Large intestine (tissue), 3 donors: ENCODE data around the gene MTIF3. TPM values are rescaled to one million over a fixed set of nuclear protein-coding genes. Genes with fewer than 3 reads are reported as not detected.

Experiments used
- DNase-seq, 2 donors: peaks; one replicate each; pipeline versions ENCODE4 v3.0.0 to v3.0.0-alpha.2; 2013
- H3K27ac ChIP-seq: one replicate; pipeline ENCODE4 v1.5.1; 2013; ENCODE audit warnings: low read length
- H3K27me3 ChIP-seq: 2 replicates; pipeline ENCODE4 v1.6.1; 2013; ENCODE audit warnings: low read length; ENCODE audit not compliant: control insufficient read depth, insufficient read depth
- H3K36me3 ChIP-seq: 2 replicates; pipeline ENCODE4 v1.6.1; 2013; ENCODE audit warnings: low read length; ENCODE audit not compliant: control insufficient read depth, insufficient read depth
- H3K4me1 ChIP-seq: one replicate; pipeline ENCODE4 v1.6.1; 2013; ENCODE audit warnings: low read length; ENCODE audit not compliant: control insufficient read depth, insufficient read depth
- H3K4me3 ChIP-seq: one replicate; pipeline ENCODE4 v1.5.1; 2013; ENCODE audit warnings: low read length
- H3K9me3 ChIP-seq: one replicate; pipeline ENCODE4 v1.6.1; 2013; ENCODE audit warnings: mild to moderate bottlenecking, low read depth, low read length, moderate library complexity; ENCODE audit not compliant: control insufficient read depth
- WGBS: methylation state at CpG from one replicate; pipeline ENCODE4 v1.1.5; 2013; ENCODE audit warnings: low lambda C conversion rate; ENCODE audit not compliant: insufficient coverage; 5-methylcytosine and 5-hydroxymethylcytosine counted together
- polyA plus RNA-seq: library from polyadenylated mRNA; unstranded; fragments of 120-200 nt; gene quantifications from one replicate; pipeline ENCODE4 v1.2.1, GENCODE V29; 2013

The MTIF3 gene
- polyA plus RNA-seq, 1 donor = 77.3 TPM

GRCh38 chr13:27463500-27463899, 13.1 kb upstream of the MTIF3 start:
- Histone ChIP-seq H3K36me3 (no peaks in the 10 kb centered on the region), H3K4me3 (no peak overlapping the region), H3K27ac (no peak overlapping the region), H3K9me3 (no peaks in the 10 kb centered on the region), H3K27me3 (no peaks in the 10 kb centered on the region), H3K4me1 (no peaks in the 10 kb centered on the region)
- DNase-seq = no peak
- WGBS = no CpG with 5 or more reads among the region's 6 CpGs

GRCh38 chr13:27461940-27462584, 11.7 kb upstream of the MTIF3 start:
- no peaks in the 10 kb centered on the region for H3K9me3 ChIP-seq
- WGBS = 83% methylated on average over 1 of the region's 12 CpGs
- no peak overlapping the region for H3K4me3 ChIP-seq
- no peaks in the 10 kb centered on the region for H3K36me3 ChIP-seq
- no peak overlapping the region for H3K27ac ChIP-seq
- H3K27me3 ChIP-seq = no peaks in the 10 kb centered on the region
- no peaks in the 10 kb centered on the region for H3K4me1 ChIP-seq
- no peak for DNase-seq

- Histone ChIP-seq H3K9me3 (no peaks in the 10 kb centered on the region), H3K27me3 (no peaks in the 10 kb centered on the region), H3K4me3 (peak overlapping the region; percentile 20), H3K27ac (peak overlapping the region; percentile 64), H3K36me3 (no peaks in the 10 kb centered on the region), H3K4me1 (peaks cover 15% of the 10 kb centered on the region)
- peak; percentile 49 to 76 for DNase-seq
- no CpG with 5 or more reads among the region's 5 CpGs for WGBS
These were observed 5.0 kb upstream of the MTIF3 start for GRCh38 chr13:27455331-27455855.

GRCh38 chr13:27450921-27451471, 632 bp upstream of the MTIF3 start:
- DNase-seq = peak; percentile 84 to 93
- H3K27me3 ChIP-seq = no peaks in the 10 kb centered on the region
- peaks cover 18% of the 10 kb centered on the region for H3K4me1 ChIP-seq
- no peaks in the 10 kb centered on the region for H3K9me3 ChIP-seq
- H3K4me3 ChIP-seq = peak overlapping the region; percentile 85
- no CpG with 5 or more reads among the region's 34 CpGs for WGBS
- H3K27ac ChIP-seq = peak overlapping the region; percentile 100
- no peaks in the 10 kb centered on the region for H3K36me3 ChIP-seq

GRCh38 chr13:27449081-27449603, 1.2 kb downstream of the MTIF3 start:
- H3K27me3 ChIP-seq = no peaks in the 10 kb centered on the region
- DNase-seq = no peak
- no peaks in the 10 kb centered on the region for H3K9me3 ChIP-seq
- WGBS = 20% methylated on average over 1 of the region's 15 CpGs
- H3K36me3 ChIP-seq = no peaks in the 10 kb centered on the region
- peak overlapping the region; percentile 100 for H3K27ac ChIP-seq
- peak overlapping the region; percentile 85 for H3K4me3 ChIP-seq
- peaks cover 13% of the 10 kb centered on the region for H3K4me1 ChIP-seq

- Histone ChIP-seq H3K4me3 (no peak overlapping the region), H3K9me3 (no peaks in the 10 kb centered on the region), H3K27me3 (no peaks in the 10 kb centered on the region), H3K36me3 (no peaks in the 10 kb centered on the region), H3K4me1 (peaks cover 14% of the 10 kb centered on the region), H3K27ac (peak overlapping the region; percentile 24)
- DNase-seq = no peak
- WGBS = 100% methylated on average over 3 of the region's 4 CpGs
These were observed 2.1 kb downstream of the MTIF3 start for GRCh38 chr13:27448308-27448707.

- no peak for DNase-seq
- Histone ChIP-seq H3K9me3 (no peaks in the 10 kb centered on the region), H3K27me3 (no peaks in the 10 kb centered on the region), H3K4me1 (peaks cover 25% of the 10 kb centered on the region), H3K27ac (no peak overlapping the region), H3K36me3 (no peaks in the 10 kb centered on the region), H3K4me3 (no peak overlapping the region)
- 79% methylated on average over 4 of the region's 7 CpGs for WGBS
These were observed 3.3 kb downstream of the MTIF3 start for GRCh38 chr13:27446986-27447583.

GRCh38 chr13:27442797-27443196, 7.6 kb downstream of the MTIF3 start:
- Histone ChIP-seq H3K27ac (peak overlapping the region; percentile 72), H3K4me1 (peaks cover 22% of the 10 kb centered on the region), H3K27me3 (no peaks in the 10 kb centered on the region), H3K4me3 (no peak overlapping the region), H3K9me3 (no peaks in the 10 kb centered on the region), H3K36me3 (peaks cover 23% of the 10 kb centered on the region)
- peak; percentile 50 to 84 for DNase-seq
- no CpG with 5 or more reads among the region's 7 CpGs for WGBS

GRCh38 chr13:27442071-27442647, 8.2 kb downstream of the MTIF3 start:
- peaks cover 22% of the 10 kb centered on the region for H3K4me1 ChIP-seq
- no peaks in the 10 kb centered on the region for H3K9me3 ChIP-seq
- peak; percentile 69 to 88 for DNase-seq
- no peaks in the 10 kb centered on the region for H3K27me3 ChIP-seq
- peak overlapping the region; percentile 72 for H3K27ac ChIP-seq
- peak overlapping the region; percentile 21 for H3K4me3 ChIP-seq
- H3K36me3 ChIP-seq = peaks cover 25% of the 10 kb centered on the region
- WGBS = 30% methylated on average over 3 of the region's 15 CpGs

GRCh38 chr13:27440408-27440807, 10.0 kb downstream of the MTIF3 start:
- no peak overlapping the region for H3K4me3 ChIP-seq
- no peak overlapping the region for H3K27ac ChIP-seq
- 71% methylated on average over 1 of the region's 1 CpG for WGBS
- peak in 1 of 2 donors; percentile 62 for DNase-seq
- peaks cover 35% of the 10 kb centered on the region for H3K36me3 ChIP-seq
- no peaks in the 10 kb centered on the region for H3K27me3 ChIP-seq
- no peaks in the 10 kb centered on the region for H3K9me3 ChIP-seq
- peaks cover 22% of the 10 kb centered on the region for H3K4me1 ChIP-seq
